NCI-H2227 (cell line): Measurements from ENCODE around the gene LNPEP.

ENCODE experiments used
- DNase-seq: peaks from one replicate; lab custom pipeline; 2025; ENCODE audit not compliant: unreplicated experiment; lab: John Stamatoyannopoulos, UW

The LNPEP gene

GRCh38 chr5:96935559-96936430 lies at the start of gene LNPEP:
Gene LNPEP (plus strand): TSS chr5:96936080. CDS start chr5:96936156, 76 bp downstream.
- DNase-seq, result peak; percentile 96

DNA sequence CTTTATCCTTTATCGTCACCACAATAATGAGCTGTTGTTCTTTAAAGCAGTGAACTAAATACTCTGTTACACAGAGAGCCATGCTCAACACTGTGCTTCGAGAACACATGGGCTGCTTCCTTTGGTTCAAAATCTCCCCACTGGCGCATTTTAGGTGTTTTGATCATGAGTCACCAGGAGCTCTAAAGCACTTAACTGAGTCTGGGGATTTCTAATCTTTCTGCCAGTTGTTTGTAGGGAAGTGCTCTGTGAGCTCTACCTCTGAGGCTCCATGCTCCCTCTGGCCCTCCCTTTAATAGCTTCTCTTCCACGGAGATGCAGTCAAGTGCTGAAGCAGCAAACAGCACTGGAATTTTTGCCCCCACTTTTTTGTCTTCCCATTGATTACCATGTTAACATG lies 42.5 kb upstream of the LNPEP start:
- DNase-seq, result no peak

DNA sequence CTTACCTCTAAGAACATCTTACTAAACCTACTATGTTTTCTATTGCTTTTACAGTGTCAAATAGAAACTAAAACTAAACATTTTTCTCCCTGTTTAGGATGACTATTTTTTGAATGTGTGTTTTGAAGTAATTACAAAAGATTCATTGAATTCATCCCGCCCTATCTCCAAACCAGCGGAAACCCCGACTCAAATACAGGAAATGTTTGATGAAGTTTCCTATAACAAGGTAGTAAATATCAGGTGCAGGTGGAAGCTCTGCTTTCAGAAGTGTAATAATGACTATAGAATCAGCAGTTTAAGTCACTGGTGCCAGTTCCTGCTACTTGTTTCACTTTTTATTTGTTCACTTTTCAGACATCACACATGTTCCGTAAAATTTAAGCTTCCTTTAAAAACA lies 39.6 kb upstream of the LNPEP start:
- DNase-seq, result no peak

- DNase-seq, result no peak
Measured at GRCh38 chr5:96896806-96897205, 39.1 kb upstream of the LNPEP start.

DNA sequence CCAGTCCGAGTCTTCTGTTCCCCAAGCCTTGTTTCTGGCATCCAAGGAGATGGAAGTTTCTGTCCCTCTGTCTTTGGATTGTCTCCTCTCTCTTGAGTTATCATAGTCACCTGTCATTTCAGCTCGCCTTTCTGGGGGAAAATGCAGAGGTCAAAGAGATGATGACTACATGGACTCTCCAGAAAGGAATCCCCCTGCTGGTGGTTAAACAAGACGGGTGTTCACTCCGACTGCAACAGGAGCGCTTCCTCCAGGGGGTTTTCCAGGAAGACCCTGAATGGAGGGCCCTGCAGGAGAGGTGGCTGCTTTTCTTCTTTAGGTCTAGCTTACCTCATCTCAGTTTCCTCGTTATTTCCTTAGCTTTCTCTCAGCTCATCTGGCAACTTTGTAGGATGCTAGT lies 34.5 kb upstream of the LNPEP start:
- DNase-seq, result no peak

DNA sequence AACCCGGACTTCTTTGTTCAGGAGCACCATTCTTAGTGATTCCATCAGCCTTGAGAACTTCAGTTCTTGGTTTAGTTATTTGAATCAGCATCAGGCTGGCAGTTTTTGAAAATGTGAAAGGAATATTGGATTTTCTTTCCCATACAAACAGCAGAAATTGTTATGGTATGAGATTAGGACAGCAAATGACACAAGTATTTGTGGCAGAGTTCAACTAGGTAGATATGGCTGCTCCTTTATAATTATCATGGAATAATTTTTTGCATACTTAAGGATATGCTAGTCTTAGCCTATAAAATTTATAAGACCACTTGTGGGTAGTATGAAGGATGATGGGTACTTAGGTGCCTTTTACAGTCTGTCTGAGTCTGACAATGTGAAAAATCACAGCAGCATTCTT lies 34.0 kb upstream of the LNPEP start:
- DNase-seq, result no peak

DNA sequence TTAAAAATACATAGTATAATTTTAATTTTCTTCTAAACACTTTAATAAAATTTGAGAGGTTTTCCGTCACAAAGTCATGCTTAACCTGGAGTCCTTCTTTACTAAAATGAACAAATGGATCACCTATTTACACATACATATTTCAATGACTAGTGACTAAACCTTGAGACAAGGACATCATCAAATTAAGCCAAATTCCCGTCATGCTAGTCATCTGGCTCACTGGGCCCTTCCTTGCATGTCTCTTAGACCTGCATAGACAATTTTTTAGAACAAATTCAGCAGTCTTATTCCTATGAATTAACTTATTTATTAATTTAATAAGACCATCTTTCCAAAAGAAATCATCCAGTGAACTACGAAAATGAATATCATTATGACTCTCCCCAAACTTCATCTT lies 33.0 kb upstream of the LNPEP start:
- no peak for DNase-seq

DNA sequence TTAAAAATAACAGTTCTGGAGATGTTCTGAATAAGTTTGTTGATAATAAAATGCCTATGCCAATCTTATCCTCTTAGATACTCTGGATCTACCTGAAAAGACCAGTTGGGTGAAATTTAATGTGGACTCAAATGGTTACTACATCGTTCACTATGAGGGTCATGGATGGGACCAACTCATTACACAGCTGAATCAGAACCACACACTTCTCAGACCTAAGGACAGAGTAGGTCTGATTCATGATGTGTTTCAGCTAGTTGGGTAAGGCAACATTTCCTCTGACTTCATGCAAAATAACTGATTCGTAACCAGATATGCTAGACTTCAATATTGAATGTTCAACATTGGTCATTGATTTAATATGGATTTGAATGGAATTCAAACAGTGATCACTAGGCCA lies 32.6 kb upstream of the LNPEP start:
- no peak for DNase-seq

- DNase-seq, result no peak
Measured at GRCh38 chr5:96904054-96904931, 31.6 kb upstream of the LNPEP start.

DNA sequence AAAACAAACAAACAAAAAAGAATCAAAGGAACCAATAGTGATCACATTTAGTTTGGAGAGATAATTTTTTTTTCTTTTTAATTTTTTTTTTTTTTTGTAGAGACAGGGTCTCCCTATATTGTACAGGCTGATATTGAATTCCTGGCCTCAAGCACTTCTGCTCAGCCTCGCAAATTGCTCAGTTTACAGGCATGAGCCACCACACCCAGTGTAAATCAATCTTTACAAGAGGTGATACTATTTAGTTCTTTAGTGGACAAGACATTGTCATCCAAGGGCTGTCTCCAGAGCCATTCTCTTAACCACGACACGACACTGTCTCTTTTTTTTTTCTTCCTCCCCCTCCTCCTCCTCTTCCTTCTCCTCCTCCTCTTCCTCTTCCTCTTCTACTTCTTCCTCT lies 30.0 kb upstream of the LNPEP start:
- no peak for DNase-seq

- DNase-seq, result no peak
Measured at GRCh38 chr5:96909003-96909402, 26.9 kb upstream of the LNPEP start.

DNA sequence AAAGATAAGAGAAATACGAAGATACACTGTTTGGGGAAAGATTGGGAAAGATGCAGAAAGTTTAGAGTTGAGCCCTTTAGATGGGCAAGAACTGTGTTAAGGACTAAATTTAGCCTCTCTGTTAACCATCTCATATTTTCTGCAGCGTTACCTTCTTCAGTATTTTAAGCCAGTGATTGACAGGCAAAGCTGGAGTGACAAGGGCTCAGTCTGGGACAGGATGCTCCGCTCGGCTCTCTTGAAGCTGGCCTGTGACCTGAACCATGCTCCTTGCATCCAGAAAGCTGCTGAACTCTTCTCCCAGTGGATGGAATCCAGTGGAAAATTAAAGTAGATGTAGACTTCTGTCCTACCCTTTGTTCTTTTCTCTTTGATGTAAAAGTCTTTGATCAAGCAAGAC lies 26.4 kb upstream of the LNPEP start:
- DNase-seq, result no peak

GRCh38 chr5:96911139-96911538 lies 24.7 kb upstream of the LNPEP start:
- DNase-seq, result no peak

DNA sequence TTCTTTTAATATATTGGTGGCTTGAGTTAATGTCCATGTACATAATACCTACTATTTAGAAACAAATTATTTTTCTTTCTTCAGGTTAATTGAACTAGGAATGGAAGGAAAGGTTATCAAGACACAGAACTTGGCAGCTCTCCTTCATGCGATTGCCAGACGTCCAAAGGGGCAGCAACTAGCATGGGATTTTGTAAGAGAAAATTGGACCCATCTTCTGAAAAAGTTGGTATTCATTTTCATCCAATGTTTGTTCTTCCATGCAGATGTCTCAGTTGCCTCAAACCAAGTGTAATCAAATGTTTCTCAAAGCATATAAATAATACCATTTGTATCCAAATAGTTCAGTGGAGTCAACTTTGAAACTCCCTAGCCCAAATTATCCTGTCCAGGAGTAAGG lies 22.6 kb upstream of the LNPEP start:
- DNase-seq, result no peak

GRCh38 chr5:96919754-96920197 lies 16.1 kb upstream of the LNPEP start:
- DNase-seq, result no peak

- no peak for DNase-seq
Measured at GRCh38 chr5:96920744-96921355, 15.0 kb upstream of the LNPEP start.

DNA sequence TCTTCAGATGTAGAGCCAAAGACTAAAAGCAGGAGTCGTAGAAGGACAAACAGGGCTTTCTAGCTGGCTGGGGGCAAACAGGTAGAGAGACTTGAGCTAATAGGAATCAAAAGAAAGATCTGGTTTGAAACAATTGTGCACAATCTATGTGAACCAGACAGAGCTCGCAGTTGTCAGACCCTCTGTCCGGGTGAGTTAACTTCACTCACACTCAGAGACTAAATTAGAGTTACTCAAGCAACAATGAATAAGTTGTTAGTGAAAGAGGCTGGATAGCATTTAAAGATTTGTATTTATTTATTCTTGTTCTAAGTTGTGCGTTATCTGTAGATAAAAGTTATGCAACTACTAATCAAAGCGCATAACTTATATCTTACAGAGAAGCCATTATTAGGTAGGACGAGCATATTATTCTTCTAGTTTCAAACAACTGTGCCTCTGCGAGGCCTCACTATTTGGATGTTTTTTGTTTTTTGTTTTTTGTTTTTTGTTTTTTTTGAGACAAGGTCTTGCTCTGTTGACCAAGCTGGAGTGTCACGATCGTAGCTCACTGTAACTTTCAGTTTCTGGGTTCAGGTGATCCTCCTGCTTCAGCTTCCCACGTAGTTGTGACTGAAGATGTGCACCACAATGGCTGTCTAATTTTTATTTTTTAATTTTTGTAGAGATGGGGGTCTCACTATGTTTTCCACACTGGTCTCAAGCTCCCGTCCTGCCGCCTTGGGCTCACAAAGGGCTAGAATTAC lies 13.2 kb upstream of the LNPEP start:
- DNase-seq, result no peak

DNA sequence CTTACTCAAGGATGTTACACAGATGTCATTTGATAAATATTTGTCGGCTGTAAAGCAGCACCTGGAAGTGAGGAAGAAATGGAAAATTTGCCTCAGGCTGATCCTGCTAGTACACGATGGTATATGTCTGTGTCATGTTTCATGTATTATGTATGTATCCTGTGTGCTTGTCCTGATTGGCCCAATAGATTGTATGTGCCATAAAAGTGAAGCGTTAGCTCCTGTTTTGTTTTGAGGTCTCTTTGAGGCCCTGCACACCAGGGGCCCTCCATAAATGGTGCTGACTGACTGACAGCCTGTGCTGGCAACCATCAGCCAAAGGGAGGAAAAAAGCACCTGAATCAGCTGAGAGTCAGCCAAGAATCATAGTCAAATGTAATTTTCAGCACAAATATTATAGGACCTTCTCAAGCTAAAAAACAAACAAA lies 11.8 kb upstream of the LNPEP start:
- DNase-seq, result no peak

- no peak for DNase-seq
Measured at GRCh38 chr5:96926276-96926675, 9.6 kb upstream of the LNPEP start.

GRCh38 chr5:96927008-96927407 lies 8.9 kb upstream of the LNPEP start:
- no peak for DNase-seq
